ENCODE data around the gene ACAD11. TPM values are rescaled to one million over a fixed set of nuclear protein-coding genes. Genes with fewer than 3 reads are reported as not detected.

Gene ACAD11
- total RNA-seq, 1 experiment from 2014 or later, result 10.4 TPM

DNA sequence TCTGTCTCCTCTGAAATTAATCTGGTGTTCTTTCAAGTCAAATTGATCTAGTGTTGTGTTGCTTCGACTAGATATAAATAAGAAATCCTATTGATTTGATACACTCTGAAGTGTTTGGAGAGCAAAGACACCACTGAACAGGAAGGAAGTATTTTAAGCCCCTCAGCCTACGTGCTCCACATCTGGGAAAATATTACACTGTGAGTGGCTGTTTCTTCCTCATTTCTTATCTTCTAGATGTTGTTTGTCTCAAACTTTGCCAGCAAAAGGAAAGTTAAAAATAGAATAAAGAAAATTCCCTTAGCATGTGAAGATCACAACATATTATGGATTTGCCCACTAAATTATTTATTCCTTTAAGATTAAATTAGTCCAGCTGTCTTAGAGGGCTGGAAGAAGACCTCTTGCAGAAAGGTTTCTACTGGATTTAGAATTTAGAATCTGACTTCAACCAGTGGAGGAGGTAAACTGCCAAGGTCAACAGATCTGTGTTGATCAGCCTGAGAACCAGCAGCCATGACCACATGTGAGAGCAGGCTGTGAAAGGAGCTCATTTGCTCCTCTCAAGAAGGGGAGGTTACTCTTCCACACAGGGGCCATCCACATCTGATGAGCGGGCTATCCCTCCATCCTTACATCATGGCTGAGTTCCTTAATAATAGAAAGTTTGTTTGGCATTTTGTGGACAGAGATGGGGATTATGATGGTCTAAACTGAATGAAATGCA lies 108.9 kb downstream of the ACAD11 start:
- no peak for DNase-seq (ENCODE audit: low spot score)

DNA sequence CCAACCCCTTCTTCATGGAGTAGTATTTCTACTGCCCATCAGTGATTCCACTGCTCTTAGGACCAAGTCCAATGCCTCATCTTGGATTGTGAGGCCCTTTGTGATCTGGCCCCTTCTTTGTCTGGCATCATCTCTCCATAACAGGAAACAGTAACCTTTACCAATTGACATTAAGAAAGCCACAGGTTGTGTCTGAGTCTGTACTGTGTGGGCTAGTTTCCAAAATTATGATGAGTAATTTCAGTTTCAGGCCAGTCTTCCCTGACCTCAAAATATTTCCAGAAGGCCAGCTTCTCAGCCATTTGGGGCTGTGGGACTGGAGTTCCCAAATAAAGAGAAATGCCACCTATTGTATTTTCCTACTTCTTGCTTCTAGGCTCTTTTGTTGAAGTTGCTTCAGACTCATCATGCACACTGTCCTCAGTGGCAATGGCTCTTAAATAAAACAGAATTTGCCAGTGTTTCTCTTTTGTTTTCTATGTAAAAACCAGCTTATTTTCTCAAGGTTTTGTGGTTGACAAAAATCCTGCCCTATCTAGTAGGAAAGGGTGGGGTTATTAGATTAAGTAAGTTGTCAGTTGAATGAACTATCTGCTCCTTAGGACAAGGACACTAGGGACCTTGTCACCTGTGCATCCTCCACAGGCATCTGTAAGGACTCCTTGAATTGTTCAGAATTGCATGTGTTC lies 109.6 kb downstream of the ACAD11 start:
- DNase-seq (ENCODE audit: low spot score), result no peak

DNA sequence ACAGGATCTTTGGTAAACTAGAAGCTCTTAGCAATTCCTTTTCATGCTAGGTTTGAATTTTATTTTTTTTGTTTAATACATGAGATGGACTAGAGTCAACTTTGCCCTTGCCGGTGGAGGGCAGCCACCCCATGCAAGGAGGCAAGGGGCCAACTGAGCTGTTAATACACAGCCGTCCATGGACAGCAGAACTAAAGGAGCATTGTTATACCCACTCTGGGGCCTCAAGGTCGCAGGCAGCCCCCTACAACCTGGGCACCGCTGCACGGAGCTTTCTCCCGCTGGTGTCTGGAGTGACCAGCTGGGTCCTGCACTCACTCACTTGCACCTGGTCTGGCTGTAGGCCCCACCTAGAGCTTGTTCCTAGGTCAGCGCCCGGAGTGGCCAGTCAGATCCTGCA lies 110.4 kb downstream of the ACAD11 start:
- DNase-seq (ENCODE audit: low spot score), result no peak

DNA sequence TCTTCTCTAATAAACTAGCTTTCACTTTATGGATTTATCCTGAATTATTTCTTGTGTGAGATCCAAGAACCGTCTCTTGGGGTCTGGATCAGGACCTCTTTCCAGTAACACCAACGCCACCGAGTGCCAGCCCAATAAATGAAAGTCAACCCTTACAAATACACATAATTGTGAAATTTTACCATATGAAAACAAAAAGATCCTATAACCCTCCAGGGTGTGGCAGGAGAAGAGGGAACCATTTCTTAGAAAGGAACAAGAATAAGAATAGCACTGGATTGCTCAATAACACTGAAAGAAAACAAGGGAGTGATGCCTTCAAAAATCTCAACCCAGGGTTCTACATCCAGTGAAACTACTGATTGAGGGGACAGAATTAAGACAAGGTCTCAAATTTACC lies 114.1 kb downstream of the ACAD11 start:
- DNase-seq (ENCODE audit: low spot score), result no peak

DNA sequence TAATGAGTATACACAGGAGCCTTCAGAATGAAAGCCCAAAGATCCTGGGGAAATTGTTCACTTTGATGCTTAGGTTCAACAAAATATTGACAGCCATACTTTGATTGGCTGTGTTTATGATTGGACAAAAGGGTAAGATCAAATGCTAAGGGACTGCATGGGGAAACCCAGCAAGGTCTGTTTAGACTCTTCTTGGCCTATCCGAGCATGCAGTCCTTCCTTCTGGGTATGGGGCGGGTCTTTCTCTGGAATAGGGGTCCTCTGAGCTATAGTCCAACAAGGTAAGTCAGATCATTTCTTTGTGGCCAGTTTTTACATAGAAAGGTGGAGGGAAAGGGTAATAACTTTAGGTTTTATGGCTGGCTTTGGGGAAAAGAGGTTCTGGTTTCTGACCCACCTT lies 115.5 kb downstream of the ACAD11 start:
- no peak for DNase-seq (ENCODE audit: low spot score)

DNA sequence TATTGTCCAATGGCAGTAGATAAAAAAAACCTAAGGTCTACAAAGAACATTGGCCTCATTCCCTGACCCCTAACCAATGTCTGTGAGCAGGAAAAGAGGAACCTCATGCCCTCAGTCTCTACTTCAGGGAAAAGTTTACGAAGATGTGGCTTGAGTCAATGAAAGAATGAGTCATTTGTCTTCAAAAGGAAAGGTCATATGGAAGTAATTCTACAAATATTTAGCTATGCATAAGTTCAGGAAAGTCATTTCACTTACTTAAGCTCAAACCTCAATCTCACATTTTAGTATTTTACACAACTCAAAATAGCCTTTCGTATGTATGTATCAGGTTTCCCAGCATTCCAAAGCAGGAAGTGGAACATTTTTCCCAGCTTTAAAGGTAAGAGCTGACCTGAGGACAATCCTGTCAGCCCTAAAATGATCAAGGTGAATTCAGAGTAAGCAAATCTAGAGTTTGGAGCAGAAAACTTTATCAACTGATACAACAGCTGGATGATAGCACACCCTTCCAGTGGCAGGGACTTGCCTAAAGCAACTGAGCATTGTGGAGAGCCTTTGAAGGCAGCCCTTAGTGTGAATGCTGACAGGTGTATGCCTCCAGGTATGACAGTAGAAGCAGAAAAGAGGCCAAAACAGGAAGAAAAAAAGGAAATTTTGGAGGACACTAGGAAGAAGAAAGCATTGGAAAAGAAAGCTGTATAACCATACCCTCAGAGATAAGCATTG lies 116.4 kb downstream of the ACAD11 start:
- peak; percentile 86 for DNase-seq (ENCODE audit: low spot score)

DNA sequence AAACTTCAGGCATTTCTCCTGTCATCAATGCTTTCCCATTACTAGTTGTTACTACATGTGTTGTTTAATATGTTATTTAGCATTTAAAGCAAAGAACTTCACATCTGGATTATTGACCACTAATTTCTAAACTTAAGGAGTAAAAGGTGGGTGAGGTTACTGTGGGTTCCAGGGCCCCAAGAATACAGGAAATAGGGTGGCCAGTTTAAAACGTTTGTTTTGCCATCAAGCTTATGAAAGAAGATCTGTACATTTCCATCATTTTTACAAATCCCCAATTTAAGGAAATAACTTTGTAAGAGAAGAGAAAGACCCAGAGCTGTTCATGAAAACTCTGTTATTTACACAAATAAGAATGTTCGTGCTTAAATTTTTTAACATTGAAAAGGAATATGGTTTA lies 117.0 kb downstream of the ACAD11 start:
- no peak for DNase-seq (ENCODE audit: low spot score)

DNA sequence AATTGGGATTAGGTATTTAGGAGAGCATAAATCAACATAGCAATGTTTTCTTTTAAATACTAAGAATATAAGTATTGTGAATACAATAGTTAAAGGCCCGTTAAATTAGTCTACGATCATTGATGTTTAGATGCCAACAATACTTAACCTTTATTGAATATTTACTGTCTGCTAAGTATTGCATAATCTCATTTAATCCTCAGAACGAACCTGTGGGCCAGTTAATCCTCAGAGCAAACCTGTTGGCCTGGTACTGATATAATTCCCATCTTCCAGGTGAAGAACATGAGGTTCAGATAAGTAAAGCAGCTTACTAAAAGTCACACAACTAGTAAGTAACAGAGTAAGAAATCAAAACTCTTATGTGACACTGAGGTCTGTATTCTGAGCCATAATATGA lies 119.9 kb downstream of the ACAD11 start:
- DNase-seq (ENCODE audit: low spot score), result no peak

DNA sequence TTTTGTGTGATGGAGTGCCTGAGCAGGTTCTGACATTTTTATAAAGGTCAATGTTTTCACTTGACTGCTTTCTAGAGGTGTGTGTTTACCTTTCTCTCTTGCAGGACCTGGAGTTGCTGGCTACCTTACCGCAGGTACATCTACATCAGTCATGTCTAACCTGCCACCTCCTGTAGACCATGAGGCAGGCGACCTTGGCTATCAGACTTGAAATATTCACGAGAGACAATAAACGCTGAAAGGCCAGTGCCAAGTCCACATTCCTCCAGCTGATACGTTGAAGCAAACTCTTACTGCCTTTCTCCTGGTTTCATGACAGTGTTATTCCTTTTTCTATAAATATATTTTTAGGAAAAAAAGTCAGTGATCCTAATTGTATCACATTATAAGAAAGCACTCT lies 121.5 kb downstream of the ACAD11 start:
- DNase-seq (ENCODE audit: low spot score), result no peak

DNA sequence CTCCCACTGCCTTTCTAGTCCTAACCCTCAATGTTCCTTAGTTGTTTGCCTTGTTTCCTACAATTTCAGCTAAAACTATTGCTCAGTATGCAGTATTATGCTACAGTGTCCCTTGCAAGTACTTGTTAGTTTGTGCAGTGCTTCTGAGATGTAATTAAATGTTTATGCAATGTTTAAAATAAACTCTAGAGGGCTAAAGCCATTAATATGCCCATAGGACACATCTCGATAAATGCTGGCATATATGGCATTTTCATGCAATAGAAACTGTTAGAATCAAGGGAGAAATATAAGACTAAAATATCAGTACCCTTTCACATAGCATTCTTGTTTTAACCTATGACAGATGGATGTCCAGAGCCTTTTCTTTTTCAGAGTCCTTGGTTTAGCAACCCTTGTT lies 122.3 kb downstream of the ACAD11 start:
- DNase-seq (ENCODE audit: low spot score), result no peak

DNA sequence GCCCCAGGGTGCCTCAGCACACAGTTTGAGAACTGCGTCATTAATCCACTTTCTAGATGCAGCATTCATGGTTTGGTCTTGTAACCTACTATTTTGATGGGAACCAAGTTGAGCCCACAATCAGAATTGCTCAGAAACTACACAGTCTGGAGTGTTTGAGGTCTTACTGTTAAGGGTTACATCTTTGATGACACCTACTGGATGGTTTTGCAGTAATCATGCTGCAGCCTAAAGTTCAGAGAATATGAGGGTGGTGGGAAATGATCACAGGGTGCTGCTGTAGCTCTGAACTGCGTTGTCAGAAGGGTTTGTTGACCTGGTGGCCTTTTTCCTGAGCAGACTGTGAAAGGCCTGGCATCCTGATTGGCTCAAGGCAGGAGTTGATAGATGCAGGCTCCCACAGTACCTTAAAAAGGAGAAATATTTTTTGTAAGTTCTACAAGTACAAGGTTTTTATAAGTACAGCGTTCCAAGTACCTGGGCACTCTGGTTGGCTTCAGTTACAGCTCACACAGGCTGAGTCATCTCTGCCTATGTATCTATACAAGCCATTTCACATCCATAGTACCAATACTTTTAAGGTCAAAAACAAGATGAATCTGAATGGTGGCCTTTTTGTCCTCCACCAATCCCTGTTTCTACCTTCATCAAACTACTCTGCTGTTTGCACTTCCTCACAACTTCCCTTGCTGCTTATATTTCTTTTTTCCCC lies 123.0 kb downstream of the ACAD11 start:
- peak; percentile 17 for DNase-seq (ENCODE audit: low spot score)

DNA sequence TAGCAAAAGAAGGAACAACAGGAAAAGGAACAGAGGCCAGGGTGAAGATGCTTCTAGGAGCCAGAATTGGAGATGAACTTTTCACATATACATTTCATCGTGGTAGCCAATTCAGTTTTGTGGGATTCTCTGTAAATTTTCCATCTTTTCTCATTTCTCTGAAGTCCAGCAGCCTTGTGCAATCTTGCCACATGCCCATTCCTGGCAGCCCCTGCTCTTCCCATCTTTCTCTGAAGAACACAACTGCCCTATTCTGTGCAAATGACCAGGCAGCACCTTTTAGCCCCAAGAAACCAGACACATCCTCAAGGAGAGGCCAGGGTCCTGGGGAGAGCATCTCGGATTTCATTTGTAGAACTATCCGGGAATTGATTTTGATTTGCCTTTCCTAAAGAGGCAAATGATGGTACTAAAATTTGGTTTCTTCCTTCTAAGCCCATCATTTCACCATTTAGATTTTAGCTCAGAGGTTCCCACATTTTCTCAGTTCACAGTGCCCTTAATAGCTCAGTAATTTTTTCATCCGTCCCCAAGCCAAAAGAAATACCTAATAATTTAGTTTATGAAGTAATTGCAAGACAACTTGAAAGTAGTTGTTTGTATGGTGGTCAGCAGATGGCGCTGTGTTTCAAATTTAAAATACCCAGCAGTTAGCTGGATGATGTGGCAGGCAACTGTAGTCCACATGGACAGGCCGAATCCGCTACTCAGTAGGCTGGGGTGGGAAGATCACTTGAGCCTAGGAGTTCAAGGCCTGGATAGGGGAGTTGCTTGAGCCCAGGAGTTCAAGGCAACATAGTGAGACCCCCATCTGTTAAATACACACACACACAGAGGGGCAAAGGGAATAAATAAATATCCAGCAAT lies 123.8 kb downstream of the ACAD11 start:
- DNase-seq (ENCODE audit: low spot score), result peak; percentile 75

DNA sequence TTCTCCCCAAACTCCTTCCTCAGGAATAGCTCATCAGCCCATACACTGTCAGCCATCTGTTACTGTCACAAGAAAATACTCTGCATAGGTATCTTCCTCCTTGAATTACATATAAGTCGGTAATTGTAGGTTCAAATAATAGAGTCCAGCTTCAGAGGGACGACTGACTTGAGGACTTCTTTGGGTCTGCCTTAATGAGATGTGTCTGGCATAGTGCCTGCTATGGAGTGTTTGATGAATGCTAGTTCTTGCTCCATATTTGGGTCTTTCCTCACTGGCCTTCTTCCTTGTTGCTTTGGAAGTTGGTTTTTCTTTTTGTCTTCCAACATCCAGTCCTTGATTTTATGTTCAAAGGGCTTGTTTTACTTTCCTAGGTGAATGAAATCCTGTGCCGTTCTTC lies 129.0 kb downstream of the ACAD11 start:
- DNase-seq (ENCODE audit: low spot score), result no peak

DNA sequence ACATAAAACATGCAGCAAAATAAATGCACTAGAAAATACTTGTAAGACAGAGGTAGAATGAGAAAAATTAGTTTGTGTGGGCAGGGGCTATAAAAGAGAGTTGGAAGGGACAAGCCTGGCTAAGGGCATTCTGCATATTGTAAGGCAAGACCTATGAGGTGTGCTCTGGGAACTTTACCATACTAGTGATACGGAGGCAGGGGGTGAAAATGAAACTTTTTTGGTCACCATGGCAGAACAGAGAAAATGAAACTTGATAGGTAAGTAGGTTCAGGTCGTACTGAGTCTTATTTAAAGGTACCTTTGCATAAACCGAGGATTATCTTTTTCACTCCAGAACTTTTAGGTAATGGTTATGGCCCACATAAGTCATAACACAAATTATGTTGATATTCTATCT lies 137.3 kb downstream of the ACAD11 start:
- DNase-seq (ENCODE audit: low spot score), result no peak

DNA sequence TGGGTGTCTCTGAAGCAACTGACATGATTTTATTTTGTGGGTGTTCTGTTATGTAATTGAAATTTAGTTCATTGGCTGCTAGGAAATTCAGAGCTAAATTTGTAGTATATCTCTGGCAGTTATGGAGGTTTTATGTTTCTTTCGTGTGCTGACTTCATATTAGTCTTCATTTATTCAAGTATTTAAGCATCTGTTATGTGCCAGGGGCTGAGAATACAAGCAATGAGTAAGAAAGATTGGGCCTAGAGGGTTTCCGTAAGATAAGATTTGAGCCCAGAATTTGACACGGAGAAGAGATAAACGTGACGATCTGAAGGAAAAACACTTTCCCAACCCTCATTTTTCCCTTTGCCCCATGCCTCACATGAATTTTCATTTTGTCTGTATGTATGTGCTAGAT lies 137.7 kb downstream of the ACAD11 start:
- no peak for DNase-seq (ENCODE audit: low spot score)

DNA sequence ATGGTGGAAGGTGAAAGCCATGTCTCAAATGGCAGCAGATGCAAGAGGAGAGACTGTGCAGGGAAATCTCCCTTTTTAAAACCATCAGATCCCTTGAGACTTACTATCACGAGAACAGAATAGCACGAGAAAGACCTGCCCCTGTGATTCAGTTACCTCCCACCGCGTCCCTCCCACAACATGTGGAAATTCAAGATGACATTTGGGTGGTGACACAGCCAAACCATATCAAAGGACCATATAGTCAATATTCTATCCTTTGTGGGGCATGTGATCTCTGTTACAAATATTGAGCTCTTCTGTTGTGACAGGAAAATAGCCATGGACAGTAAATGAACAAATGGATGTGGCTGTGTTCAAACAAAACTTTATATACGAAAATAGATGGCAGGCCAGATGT lies 139.7 kb downstream of the ACAD11 start:
- DNase-seq (ENCODE audit: low spot score), result no peak

DNA sequence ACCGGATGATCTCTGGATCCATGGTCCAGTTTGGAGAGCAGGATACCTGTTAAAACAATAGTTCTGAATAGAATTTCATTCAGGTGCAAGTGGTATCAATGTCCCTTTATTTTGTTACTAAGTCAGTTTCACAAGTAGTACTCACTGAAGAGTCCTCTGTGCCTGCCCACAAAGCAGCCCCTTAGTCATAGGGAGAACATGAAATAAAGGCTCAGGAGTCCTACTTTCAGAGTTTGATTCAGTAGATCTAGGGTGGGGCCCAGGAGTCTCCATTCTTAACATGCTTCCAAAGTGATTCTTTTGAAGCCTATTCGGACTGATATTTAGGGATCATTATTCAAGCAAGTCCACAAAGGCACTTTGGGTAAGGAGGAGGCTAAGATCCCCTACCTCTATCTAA lies 142.3 kb downstream of the ACAD11 start:
- DNase-seq (ENCODE audit: low spot score), result no peak

DNA sequence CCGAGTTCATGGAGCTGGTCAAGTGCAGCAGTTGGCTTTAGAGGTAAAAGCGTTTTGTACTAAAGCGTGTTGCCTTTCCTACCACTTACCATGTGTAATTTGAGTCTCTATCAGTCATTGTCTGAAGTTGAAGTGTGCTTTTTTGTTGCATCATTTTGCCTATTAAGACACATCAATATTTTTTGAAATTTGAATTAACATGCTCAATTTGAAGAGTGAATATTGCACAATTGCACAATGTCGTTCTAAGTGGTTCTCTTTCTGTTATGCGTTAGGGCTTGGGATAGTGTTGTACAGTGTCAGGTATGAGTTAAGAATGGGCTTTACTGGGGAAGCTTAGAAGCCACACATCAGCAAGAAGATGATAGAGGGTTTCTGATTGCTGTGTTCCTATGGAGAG lies 146.6 kb downstream of the ACAD11 start:
- DNase-seq (ENCODE audit: low spot score), result no peak

DNA sequence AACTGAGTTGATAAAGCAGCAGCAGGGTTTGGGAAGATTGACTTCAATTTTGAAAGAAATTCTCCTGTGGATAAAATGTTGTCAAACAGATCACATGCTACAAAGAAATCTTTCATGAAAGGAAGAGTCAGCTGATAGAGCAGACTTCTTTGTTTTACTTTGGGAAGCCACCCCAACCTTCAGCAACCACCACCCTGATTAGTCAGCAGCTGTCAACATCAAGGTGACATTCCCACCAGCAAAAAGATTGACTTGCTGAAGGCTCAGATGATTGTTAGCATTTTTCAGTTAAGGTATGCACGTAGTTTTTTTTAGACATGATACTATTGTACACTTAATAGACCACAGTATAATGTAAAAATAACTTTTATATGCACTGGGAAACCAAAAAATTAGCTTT lies 150.1 kb downstream of the ACAD11 start:
- no peak for DNase-seq (ENCODE audit: low spot score)

DNA sequence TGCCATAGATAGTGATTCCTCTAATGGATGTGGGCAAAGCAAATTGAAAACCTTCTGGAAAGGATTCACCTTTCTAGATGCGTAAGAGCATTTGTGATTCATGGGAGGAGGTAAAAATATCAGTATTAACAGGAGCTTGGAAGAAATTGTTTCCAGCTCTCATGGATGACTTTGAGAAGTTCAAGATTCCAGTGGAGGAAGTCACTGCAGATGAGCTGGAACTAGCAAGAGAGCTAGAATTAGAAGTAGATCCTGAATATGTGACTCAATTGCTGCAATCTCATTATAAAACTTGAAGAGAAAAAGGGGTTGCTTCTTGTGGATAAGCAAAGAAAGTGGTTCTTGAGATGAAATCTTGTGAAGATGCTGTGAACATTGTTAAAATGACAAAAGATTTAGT lies 150.5 kb downstream of the ACAD11 start:
- DNase-seq (ENCODE audit: low spot score), result no peak

Measured in H4 (cell line).